C4-2B (cell line): Measurements from ENCODE around the gene ARL10.

ENCODE experiments used
- CTCF ChIP-seq: fragments of 450-650 bp; conservative IDR thresholded peaks from 2 replicates; pipeline ENCODE4 v1.5.1; 2017; ENCODE audit warnings: mild to moderate bottlenecking
- ZFX ChIP-seq: fragments of 450-650 bp; IDR thresholded peaks from 2 replicates; pipeline ENCODE4 v1.6.1; 2017

GRCh38 chr5:176415952-176416924 is 51.0 kb downstream of the ARL10 start, which contains the start of gene CLTB:
- TF ChIP-seq CTCF: peak; percentile 99
- TF ChIP-seq ZFX: peak; percentile 79
